HG03159 (cell line): ENCODE measurements around the gene PCNX4.

Experiments
- ATAC-seq: cut with Tn5 transposase; IDR thresholded peaks from one replicate; pipeline ENCODE4 v1.9.1; 2021; ENCODE audit warnings: mild to moderate bottlenecking, moderate library complexity; ENCODE audit not compliant: unreplicated experiment

PCNX4 gene

GRCh38 chr14:60101786-60102185, 10.1 kb downstream of the PCNX4 start:
- ATAC-seq = no peak

GRCh38 chr14:60102389-60102788, 10.7 kb downstream of the PCNX4 start:
- no peak for ATAC-seq

GRCh38 chr14:60106339-60106738, 14.6 kb downstream of the PCNX4 start:
- no peak for ATAC-seq

GRCh38 chr14:60107477-60107876, 15.8 kb downstream of the PCNX4 start:
- no peak for ATAC-seq

- no peak for ATAC-seq
Measured at GRCh38 chr14:60111732-60112131, 20.0 kb downstream of the PCNX4 start.

DNA sequence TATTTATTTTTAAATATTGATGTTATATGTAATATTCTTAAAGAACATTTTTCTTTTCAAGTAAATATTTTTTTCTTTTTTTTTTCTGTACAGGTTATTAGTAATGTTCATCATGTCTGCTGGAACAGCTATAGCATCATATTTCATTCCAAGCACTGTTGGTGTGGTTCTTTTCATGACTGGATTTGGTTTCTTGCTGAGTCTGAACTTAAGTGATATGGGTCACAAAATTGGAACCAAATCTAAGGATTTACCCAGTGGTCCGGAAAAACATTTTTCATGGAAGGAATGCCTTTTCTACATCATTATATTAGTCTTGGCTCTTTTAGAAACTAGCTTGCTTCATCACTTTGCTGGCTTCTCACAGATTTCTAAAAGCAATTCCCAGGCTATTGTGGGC, 23.2 kb downstream of the PCNX4 start:
- no peak for ATAC-seq

- no peak for ATAC-seq
Measured at GRCh38 chr14:60116181-60116580, 24.5 kb downstream of the PCNX4 start.

DNA sequence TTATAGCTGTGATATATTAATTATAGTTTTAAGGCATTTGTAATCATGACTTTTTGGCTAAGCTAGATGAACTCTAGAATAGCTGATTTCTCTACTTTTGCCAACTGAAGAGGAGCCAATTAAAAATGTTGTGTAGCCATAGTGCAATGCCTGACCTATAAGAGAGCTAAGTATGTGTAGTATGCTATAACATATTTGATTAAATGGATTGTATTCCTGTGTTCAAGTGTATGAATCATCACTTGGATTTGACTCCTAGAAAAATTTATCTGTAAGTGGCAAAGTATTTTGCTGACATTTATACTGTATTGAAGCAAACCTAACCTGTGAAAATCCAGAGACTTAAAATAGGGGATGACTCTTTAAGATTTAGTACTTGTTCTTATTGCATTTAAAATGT, 34.2 kb downstream of the PCNX4 start:
- no peak for ATAC-seq

DNA sequence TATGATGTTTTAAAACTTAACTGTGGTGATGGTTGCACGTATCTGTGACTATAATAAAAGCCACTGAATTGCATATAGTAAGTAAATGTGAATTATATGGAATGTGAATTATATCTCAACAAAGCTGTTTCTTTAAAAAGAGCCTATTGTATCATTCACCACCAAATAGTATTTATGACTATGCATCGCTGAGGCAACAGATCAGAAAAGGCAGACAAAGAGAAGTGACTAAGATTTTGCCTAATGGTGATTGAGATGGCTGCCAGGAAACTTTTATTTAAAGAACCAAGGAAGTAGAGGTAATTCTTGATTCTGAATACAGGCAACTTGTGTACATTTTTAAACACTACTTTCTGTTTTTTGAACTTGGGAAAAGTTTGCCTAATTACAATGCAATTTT, 41.8 kb downstream of the PCNX4 start:
- no peak for ATAC-seq

GRCh38 chr14:60134702-60135101, 43.0 kb downstream of the PCNX4 start:
- ATAC-seq = no peak

DNA sequence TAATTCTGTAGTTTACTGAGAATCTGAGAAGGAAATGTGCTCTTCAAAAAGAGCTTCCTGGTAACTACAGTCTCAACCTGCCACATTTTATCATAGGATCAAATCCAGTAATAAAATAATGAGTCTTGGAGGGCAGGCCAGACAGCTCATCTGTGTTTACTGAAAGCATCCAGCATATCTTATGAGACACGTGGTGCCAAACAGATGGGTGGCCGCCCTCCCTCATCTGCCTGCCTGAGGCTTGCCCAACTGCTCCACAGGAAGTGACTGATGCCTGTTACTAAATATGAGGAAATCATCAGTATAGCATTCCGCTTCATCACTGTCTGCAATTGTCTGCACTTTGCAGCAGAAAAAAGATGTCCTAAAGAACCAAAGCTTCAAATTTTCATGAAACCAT, 60.0 kb downstream of the PCNX4 start:
- peak; percentile 87 for ATAC-seq

DNA sequence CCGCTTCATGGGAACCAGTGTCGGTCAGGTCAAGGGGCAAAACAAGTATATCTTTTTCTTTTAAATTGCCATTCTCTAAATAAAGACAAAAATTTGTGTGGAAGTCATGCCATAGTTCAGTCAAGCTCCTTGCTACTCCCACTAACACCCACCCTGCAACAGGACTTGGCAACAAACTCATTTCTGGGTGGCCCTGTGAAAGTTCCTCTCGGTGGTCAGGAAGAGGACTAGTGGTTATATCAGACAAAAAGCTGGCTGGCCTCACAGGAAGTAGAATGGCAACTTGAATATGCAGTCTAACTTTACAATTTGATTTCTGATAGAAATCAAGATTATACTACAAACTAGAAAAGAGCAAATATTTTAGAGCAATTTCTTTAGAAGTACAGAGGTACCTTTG, 62.3 kb downstream of the PCNX4 start:
- no peak for ATAC-seq

DNA sequence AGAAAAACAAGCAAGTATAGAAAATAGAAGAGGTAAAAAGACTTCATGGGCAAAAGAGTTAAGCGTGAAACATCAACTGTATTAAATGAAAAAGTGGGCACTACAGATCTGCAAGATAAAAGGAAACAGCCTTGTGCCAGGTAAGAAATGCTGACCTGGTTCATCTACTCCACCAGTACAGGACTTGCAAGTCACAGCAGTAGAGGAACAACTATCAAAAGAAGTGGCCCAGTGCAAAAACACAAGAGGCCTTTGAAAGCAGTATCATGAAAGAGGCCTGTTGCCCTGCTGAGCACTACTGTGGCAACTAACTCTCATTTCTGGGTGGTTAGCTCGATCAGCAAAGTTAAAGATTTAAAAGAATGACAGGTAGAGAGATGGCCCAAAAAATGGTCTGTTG, 62.9 kb downstream of the PCNX4 start:
- ATAC-seq = no peak

- ATAC-seq = no peak
Measured at GRCh38 chr14:60160422-60160821, 68.7 kb downstream of the PCNX4 start.

- ATAC-seq = no peak
Measured at GRCh38 chr14:60161196-60162107, 69.7 kb downstream of the PCNX4 start.

- ATAC-seq = no peak
Measured at GRCh38 chr14:60163693-60164092, 72.0 kb downstream of the PCNX4 start.

DNA sequence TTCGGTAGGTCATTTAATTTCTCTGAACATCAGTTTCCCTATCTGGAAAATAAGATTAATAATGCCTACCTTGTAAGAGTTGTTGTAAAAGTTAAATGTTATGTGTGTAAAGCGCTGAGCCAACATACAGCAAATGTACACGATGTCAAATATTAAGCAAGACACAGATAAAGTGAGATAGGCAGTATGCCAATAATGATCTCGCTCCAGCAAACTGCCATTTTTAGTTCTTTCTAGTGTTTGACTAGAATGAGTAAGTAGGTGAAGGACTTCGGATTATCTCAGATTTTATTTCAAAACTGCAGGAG, 72.6 kb downstream of the PCNX4 start:
- ATAC-seq = no peak

DNA sequence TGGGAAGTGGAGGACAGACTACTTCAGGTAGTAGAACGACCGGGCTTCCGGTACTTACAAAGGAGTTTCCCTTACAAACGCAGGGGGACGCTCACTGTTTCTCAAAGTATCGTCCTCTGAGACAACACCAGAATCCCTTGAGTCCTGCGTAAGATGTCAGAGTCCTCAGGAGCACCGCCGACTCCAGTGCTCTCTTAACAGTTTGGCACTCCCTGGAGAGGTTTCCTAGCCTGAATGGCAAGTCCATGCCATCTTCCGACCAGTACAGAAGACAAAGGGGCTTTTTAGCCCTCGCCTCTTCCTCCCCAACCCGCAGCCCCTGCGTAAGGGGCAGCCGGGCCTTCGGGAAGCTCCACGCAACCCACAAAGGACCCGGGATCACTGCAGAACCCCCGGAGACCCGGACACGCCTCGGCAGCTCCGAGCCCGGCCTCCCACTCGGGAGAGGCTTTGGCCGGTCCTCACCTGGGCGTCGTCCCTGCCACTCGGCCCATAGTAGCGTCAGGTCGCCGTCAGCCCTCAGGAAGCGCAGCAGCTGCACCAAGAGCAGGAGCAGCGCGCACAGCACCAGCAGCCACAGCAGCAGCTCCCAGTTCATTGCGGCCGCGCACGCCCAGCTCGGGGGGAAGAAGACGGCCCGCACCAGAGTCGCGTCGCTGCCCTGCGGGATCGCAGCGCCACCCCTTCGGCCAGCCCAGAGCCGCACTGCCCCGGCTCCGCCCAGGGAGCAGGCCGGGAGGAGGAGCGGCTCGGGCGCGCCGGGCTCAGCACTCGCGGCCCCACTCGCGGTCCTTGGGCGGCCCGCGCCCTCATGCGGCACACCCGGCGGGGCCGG, 73.2 kb downstream of the PCNX4 start, which contains the start of gene DHRS7:
Gene DHRS7 (minus strand): TSS at position 687 of the 835 bp plus-strand sequence. CDS start 89 bp downstream, at position 598.
- peak; percentile 89 for ATAC-seq

DNA sequence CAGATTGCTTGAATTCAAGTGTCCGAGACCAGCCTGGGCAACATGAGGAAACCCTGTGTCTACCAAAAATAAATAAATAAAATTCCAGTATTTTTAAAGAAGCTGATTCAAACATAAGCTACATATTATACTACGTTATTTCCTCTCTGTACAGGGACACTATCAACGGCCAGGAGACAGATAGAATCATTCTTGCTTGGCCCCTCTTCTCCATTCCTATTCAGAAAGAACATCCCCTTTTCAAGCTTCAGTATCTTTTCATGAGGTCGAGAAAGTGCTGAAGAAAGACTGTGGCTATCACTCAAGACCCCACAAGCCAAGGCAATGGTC, 73.8 kb downstream of the PCNX4 start:
- ATAC-seq = peak; percentile 17

- ATAC-seq = no peak
Measured at GRCh38 chr14:60166142-60166541, 74.4 kb downstream of the PCNX4 start.

GRCh38 chr14:60169722-60170121, 78.0 kb downstream of the PCNX4 start:
- no peak for ATAC-seq

- ATAC-seq = no peak
Measured at GRCh38 chr14:60170948-60171347, 79.2 kb downstream of the PCNX4 start.
